Uterus (tissue), 2 donors: ENCODE results near the gene FOXA3.

Source experiments
- CTCF ChIP-seq, 4 experiments: fragments of 200-600 bp in 2 of 4; fragments of 450-650 bp in 2 of 4; sonication (generic) in 2 of 4; IDR thresholded peaks; one replicate each; pipeline ENCODE4 v1.5.1; 2016 to 2019; ENCODE audit warnings: antibody characterized with exemption in 4 of 4, mild to moderate bottlenecking in 2 of 4, moderate library complexity in 1 of 4
- POLR2A ChIP-seq, 2 donors: fragments of 450-650 bp; IDR thresholded peaks; one replicate each; pipeline ENCODE4 v1.6.1; 2016; ENCODE audit warnings: antibody characterized with exemption in 2 of 2, mild to moderate bottlenecking in 1 of 2, moderate library complexity in 1 of 2

- TF ChIP-seq POLR2A (IDR thresholded peaks at IDR 0.05) (no peak), CTCF (IDR thresholded peaks at IDR 0.05) (no peak)
Measured at GRCh38 chr19:45884682-45885555, 20.8 kb downstream of the FOXA3 start.
